Progenitor cell of endocrine pancreas (in vitro differentiated cells): Measurements from ENCODE around the gene ISYNA1. TPM values are rescaled to one million over a fixed set of nuclear protein-coding genes. Genes with fewer than 3 reads are reported as not detected.
A peak's percentile ranks its signal among the peaks of the same experiment; 100 is the strongest.
"Not testable (repeated sequence)": the region's sequence is repeated elsewhere in the genome, so short reads cannot be mapped to it uniquely, and the experiment has no call there.

Experiments used
- DNase-seq: peaks from one replicate; pipeline ENCODE4 v3.0.0; 2021; ENCODE audit warnings: low spot score; ENCODE audit not compliant: unreplicated experiment
- H3K27ac Mint-ChIP-seq: 2 replicates; pipeline ENCODE4 v1.8.0; 2021; ENCODE audit warnings: mild to moderate bottlenecking, moderate library complexity, mixed read lengths
- H3K27me3 Mint-ChIP-seq: 2 replicates; pipeline ENCODE4 v1.8.0; 2021; ENCODE audit warnings: mixed read lengths
- H3K36me3 Mint-ChIP-seq: 2 replicates; pipeline ENCODE4 v1.8.0; 2022; ENCODE audit warnings: mixed read lengths; ENCODE audit not compliant: insufficient read depth
- H3K4me1 Mint-ChIP-seq: 2 replicates; pipeline ENCODE4 v1.8.0; 2021; ENCODE audit warnings: low read depth, mixed read lengths
- H3K4me3 Mint-ChIP-seq: 2 replicates; pipeline ENCODE4 v1.8.0; 2021; ENCODE audit warnings: low read depth, mild to moderate bottlenecking, moderate library complexity, mixed read lengths
- H3K9me3 Mint-ChIP-seq: 2 replicates; pipeline ENCODE4 v1.8.0; 2021; ENCODE audit warnings: low read depth, mixed read lengths
- total RNA-seq: library from RNA; stranded (reverse); gene quantifications from 2 replicates; pipeline ENCODE4 v1.2.1, GENCODE V29; 2021
- TF ChIP-seq, protein P1 (sequence below): fragments of 200-600 bp; sonication (generic); IDR thresholded peaks from one replicate; pipeline ENCODE4 v1.5.0; 2021; ENCODE audit warnings: antibody characterized with exemption, mild to moderate bottlenecking; ENCODE audit not compliant: unreplicated experiment

ISYNA1 gene
- total RNA-seq, 1 donor from 2014 or later = 234 TPM

DNA sequence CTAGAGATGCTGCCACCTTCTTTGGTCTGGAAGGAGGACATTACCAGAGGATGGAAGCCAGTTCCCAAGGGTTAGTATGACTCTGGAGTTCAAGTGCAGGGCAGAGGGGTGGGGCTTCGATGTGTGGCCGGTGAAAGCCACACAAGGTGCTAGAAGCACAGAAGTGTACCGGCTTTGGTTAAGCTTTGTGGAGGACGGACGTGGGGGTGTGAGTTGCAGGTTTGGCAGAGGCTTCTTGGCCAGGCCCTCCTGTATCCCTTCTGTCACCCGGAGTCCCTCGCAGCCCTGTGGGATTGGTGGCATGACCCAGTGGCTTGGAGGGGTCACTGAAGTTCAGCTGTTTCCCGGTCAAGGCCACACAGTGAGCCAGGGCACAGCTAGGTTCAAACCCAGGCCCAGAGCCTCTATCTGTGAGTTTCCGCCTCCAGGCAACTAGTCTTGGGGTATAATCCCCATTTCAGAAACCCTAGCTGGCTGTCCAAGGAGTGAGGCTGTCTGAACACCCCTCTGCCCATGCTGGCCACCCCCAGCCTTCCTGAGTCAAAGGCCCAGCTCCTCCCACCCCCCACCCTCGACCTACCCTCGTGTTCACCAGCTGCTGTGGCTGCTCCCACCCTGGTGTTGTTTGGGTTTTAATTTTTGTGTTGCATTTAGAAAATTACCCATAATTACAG is 23.3 kb downstream of the ISYNA1 start:
- H3K36me3 Mint-ChIP-seq = no peaks in the 10 kb centered on the region
- H3K4me1 Mint-ChIP-seq = peaks cover 18% of the 10 kb centered on the region
- no peak for DNase-seq
- H3K9me3 Mint-ChIP-seq = no peaks in the 10 kb centered on the region
- H3K27ac Mint-ChIP-seq = peak overlapping the region; percentile 29
- peaks cover 42% of the 10 kb centered on the region for H3K27me3 Mint-ChIP-seq
- no peak overlapping the region for H3K4me3 Mint-ChIP-seq
- TF ChIP-seq, protein P1, sequence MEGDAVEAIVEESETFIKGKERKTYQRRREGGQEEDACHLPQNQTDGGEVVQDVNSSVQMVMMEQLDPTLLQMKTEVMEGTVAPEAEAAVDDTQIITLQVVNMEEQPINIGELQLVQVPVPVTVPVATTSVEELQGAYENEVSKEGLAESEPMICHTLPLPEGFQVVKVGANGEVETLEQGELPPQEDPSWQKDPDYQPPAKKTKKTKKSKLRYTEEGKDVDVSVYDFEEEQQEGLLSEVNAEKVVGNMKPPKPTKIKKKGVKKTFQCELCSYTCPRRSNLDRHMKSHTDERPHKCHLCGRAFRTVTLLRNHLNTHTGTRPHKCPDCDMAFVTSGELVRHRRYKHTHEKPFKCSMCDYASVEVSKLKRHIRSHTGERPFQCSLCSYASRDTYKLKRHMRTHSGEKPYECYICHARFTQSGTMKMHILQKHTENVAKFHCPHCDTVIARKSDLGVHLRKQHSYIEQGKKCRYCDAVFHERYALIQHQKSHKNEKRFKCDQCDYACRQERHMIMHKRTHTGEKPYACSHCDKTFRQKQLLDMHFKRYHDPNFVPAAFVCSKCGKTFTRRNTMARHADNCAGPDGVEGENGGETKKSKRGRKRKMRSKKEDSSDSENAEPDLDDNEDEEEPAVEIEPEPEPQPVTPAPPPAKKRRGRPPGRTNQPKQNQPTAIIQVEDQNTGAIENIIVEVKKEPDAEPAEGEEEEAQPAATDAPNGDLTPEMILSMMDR = no peak

DNA sequence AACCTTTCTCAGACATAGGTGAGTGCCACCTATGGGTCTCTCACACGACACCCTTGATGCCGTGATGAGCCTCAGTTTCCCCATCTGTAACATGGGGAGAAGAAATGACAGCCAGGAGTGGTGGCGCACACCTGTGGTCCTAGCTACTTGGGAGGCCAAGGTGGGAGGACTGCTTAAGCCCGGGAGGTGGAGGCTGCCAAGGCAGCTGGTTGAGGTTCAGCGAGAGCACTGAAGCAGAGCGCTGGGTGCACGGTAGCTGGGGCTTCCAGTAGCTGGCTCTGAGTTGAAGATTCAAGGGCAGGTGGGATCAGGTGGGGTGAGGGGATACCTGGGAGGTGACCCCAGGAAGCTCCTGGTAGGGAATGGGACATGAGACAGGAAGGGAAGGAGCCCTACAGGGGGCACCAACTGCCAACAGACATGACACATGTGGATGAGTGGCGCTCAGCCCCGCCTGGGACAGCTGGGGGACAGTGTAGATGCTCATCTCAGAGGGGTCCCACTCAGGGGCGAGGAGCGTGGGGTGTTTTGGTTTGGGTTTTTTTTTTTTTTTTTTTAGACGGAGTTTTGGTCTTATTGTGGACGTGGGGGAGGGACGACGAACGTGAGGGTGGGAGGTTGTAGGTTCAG is 25.2 kb downstream of the ISYNA1 start:
- Mint-ChIP-seq H3K4me1 (peaks cover 16% of the 10 kb centered on the region), H3K4me3 (no peak overlapping the region), H3K27ac (no peak overlapping the region), H3K36me3 (no peaks in the 10 kb centered on the region), H3K9me3 (no peaks in the 10 kb centered on the region), H3K27me3 (peaks cover 31% of the 10 kb centered on the region)
- TF ChIP-seq, protein P1 = no peak
- no peak for DNase-seq

DNA sequence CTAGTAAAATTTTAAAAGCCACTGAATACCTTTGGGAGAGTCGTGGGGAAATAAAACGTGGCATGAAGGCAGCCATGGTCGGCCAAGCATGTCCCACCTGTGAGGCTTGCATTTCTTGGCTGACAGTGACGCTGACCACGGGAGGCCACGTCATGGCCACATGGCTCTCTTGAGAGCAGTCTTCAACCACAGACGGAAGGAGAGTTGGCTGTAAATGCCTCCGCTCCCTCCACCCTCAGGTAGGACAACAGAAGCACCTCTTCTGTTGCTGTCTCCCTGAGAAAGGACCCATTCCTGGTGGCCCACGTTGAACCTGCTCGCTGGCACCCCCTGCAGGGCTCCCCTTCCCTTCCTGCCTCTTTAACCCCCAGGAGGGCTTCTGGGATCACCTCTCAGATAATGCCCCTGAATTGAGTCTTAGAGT is 29.9 kb downstream of the ISYNA1 start:
- H3K27me3 Mint-ChIP-seq = peaks cover 14% of the 10 kb centered on the region

DNA sequence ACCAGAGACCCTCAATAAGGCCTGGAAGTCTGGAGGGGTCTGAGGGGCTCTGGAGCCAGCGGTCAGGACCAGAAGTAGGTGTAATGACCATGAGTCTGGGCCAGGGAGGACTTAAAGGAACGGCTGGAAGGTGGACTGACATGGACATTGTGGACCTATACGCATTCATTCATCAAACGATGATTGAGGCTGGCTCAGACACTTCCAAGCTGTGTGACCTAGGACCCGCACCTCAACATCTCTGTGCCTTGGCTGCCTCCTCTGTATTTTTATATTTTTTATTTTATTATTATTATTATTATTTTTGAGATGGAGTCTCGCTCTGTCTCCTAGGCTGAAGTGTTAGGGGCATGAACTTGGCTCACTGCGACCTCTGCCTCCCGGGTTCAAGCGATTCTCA is 31.2 kb downstream of the ISYNA1 start:
- H3K27ac Mint-ChIP-seq = no peak overlapping the region
- peaks cover 16% of the 10 kb centered on the region for H3K4me1 Mint-ChIP-seq
- DNase-seq = no peak
- peaks cover 8% of the 10 kb centered on the region for H3K27me3 Mint-ChIP-seq
- H3K9me3 Mint-ChIP-seq = no peaks in the 10 kb centered on the region
- no peaks in the 10 kb centered on the region for H3K36me3 Mint-ChIP-seq
- no peak overlapping the region for H3K4me3 Mint-ChIP-seq
- TF ChIP-seq, protein P1 = no peak

More for the DNA sequence above, 29.9 kb downstream of the ISYNA1 start:
- Mint-ChIP-seq H3K27ac (no peak overlapping the region), H3K4me3 (no peak overlapping the region), H3K4me1 (peaks cover 6% of the 10 kb centered on the region), H3K9me3 (no peaks in the 10 kb centered on the region), H3K36me3 (no peaks in the 10 kb centered on the region)
- TF ChIP-seq, protein P1 = peak; percentile 45
- DNase-seq = no peak

DNA sequence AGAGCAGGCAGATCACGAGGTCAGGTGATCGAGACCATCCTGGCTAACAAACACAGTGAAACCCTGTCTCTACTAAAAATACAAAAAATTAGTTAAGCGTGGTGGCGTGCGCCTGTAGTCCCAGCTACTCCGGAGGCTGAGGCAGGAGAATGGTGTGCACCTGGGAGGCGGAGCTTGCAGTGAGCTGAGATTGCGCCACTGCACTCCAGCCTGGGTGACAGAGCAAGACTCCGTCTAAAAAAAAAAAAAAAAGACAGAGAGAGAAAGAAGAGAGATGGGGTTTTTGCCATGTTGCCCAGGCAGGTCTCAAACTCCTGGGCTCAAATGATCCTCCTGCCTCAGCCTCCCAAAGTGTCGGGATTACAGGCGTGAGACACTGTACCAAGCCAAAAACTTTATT is 32.2 kb downstream of the ISYNA1 start:
- not testable (repeated sequence) for DNase-seq, H3K27ac Mint-ChIP-seq, H3K36me3 Mint-ChIP-seq, H3K4me3 Mint-ChIP-seq, H3K27me3 Mint-ChIP-seq, H3K9me3 Mint-ChIP-seq
- peaks cover 18% of the 10 kb centered on the region for H3K4me1 Mint-ChIP-seq

DNA sequence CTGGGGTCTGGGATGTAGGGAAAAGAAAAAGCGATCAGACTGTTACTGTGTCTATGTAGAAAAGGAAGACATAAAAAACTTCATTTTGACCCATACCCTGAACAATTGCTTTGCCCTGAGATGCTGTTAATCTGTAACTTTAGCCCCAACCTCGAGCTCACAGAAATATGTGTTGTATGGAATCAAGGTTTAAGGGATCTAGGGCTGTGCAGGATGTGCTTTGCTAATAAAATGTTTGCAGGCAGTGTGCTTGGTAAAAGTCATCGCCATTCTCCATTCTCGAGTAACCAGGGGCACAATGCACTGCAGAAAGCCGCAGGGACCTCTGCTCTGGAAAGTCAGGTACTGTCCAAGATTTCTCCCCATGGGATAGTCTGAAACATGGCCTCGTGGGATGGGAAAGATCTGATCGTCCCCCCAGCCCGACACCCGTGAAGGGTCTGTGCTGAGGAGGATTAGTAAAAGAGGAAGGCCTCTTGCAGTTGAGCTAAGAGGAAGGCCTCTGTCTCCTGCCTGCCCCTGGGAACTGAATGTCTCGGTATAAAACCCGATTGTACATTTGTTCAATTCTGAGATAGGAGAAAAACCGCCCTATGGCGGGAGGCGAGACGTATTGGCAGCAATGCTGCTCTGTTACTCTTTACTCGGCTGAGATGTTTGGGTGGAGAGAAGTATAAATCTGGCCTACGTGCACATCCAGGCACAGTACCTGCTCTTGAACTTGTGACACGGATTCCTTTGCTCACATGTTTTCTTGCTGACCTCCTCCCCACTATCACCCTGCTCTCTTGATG is 35.3 kb downstream of the ISYNA1 start:
- Mint-ChIP-seq H3K27ac (peak overlapping the region; percentile 76), H3K4me1 (peaks cover 16% of the 10 kb centered on the region)
- not testable (repeated sequence) for H3K36me3 Mint-ChIP-seq, H3K4me3 Mint-ChIP-seq, DNase-seq, H3K9me3 Mint-ChIP-seq, H3K27me3 Mint-ChIP-seq
